ENCODE measurements around the gene CACNG6. TPM values are rescaled to one million over a fixed set of nuclear protein-coding genes. Genes with fewer than 3 reads are reported as not detected.

The CACNG6 gene
- total and polyA plus RNA-seq, 4 donors, result 2.4 to 8.6 (median 3.8) TPM

DNA sequence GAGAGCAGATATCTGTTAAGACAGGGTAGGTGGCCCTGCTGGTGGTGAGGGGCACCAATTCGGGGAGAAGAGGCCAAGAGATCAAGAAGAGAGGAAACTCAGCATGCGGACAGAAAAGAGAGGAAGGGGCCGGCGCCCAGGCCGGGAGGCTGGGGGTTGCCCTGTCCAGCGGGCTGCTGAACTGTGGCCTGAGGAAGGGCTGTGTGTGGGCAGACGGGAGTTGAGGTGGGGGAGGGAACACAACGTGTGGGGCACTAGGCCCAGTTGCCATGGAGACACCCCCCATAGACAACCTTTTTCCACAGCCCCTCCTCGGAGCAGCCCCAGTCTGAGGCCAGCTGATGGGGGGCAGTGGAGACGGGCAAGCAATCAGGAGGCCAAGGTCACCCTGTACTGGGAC lies 31.2 kb upstream of the CACNG6 start:
- Histone ChIP-seq H3K4me3 (no peak overlapping the region), H3K4me1 (ENCODE audit: control insufficient read depth in 5 of 5, insufficient read depth in 5 of 5, low read length in 5 of 5) (peaks cover 0 to 4% (median 0%) of the 10 kb centered on the region in 5 donors), H3K36me3 (ENCODE audit: control insufficient read depth in 4 of 4, insufficient read depth in 4 of 4, low read length in 4 of 4) (no peaks in the 10 kb centered on the region), H3K9ac (ENCODE audit: insufficient read depth in 1 of 2, low read length in 2 of 2) (no peak overlapping the region), H3K27ac (ENCODE audit: low read depth in 1 of 2, low read length in 1 of 2) (no peak overlapping the region), H3K9me3 (ENCODE audit: control insufficient read depth in 4 of 4, insufficient read depth in 3 of 4, low read length in 3 of 4) (peaks cover 0 to 7% (median 0%) of the 10 kb centered on the region in 4 donors), H3K27me3 (ENCODE audit: control insufficient read depth in 3 of 3, insufficient read depth in 3 of 3, low read length in 2 of 3) (peaks cover 8 to 65% (median 58%) of the 10 kb centered on the region in 3 donors)
- TF ChIP-seq CTCF (IDR thresholded peaks at IDR 0.05; ENCODE audit: control extremely low read depth, extremely low read depth), result no peak
- ATAC-seq (ENCODE audit: insufficient read depth, low FRiP score) (no peak), DNase-seq (no peak)
- WGBS, 2 donors, result 5 to 8% methylated on average over 10 of the region's 10 CpGs

DNA sequence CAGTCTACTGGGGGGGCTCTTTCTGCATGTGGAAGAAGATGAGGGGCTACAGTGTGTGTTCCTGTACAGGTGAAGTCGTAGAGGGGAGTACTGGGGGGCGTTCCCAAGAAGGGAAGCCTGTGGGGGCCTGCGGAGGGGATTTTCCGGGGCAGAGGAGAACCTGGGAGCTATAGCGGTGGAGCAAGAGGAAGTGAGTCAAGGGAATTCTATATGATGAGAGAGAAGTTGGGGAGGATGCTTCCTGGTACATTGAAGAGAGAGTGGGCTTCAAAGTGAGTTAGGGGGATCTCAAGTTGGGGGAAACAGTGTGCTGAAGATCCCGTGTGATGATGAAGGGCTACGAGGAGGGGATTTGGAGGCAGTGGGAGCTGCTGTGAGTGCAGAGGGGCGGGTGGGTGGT lies 30.6 kb upstream of the CACNG6 start:
- Histone ChIP-seq H3K27me3 (ENCODE audit: control insufficient read depth in 3 of 3, insufficient read depth in 3 of 3, low read length in 2 of 3) (peaks cover 8 to 67% (median 53%) of the 10 kb centered on the region in 3 donors), H3K27ac (ENCODE audit: low read depth in 1 of 2, low read length in 1 of 2) (no peak overlapping the region), H3K9ac (ENCODE audit: insufficient read depth in 1 of 2, low read length in 2 of 2) (no peak overlapping the region), H3K4me1 (ENCODE audit: control insufficient read depth in 5 of 5, insufficient read depth in 5 of 5, low read length in 5 of 5) (peaks cover 0 to 4% (median 0%) of the 10 kb centered on the region in 5 donors), H3K4me3 (no peak overlapping the region), H3K9me3 (ENCODE audit: control insufficient read depth in 4 of 4, insufficient read depth in 3 of 4, low read length in 3 of 4) (peaks cover 0 to 7% (median 0%) of the 10 kb centered on the region in 4 donors), H3K36me3 (ENCODE audit: control insufficient read depth in 4 of 4, insufficient read depth in 4 of 4, low read length in 4 of 4) (no peaks in the 10 kb centered on the region)
- TF ChIP-seq CTCF (IDR thresholded peaks at IDR 0.05; ENCODE audit: control extremely low read depth, extremely low read depth), result no peak
- 4 to 5% methylated on average over 8 of the region's 8 CpGs for WGBS, 2 donors
- DNase-seq (no peak), ATAC-seq (ENCODE audit: insufficient read depth, low FRiP score) (no peak)

DNA sequence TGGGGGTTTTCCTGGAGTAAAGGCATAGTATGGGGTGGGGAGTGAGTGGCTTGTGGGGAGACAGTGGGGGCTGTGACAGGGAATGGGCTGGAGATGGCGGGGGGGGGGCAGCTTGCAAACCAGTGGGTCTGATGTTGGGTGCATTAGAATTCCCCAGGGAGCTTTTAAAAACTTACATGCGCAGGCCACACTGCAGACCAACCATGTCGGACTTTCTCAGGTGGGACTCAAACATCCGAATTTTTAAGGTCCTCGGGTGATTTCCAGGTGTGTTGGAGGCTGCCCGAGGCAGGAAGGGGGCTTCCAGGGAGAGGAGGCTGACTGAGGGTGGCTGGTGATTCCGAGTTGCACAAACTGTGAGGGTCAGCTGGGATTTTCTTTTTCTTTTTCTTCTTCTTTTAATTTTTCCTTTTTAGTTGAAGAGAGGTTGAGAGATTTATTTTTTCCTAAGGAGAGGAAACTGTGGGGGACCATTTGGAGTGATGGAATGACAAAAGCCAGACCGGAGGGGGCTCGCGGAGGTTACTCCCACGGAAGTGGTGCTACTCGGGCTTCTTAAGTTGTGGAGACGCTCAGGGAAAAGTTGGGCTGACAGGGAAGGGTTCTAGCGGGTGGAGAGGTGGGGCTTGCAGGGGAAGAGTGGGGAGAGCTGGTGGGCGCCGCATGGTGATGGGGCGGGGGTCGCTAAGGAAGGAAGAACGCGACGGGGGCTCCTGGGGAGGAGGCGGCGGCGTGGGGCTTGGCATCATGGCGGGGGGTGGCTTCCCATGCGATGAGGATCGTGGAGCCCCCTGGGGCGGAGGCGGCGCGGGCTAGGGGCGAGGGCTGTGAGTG lies 29.7 kb upstream of the CACNG6 start:
- Histone ChIP-seq H3K27me3 (ENCODE audit: control insufficient read depth in 3 of 3, insufficient read depth in 3 of 3, low read length in 2 of 3) (peaks cover 8 to 71% (median 53%) of the 10 kb centered on the region in 3 donors), H3K9me3 (ENCODE audit: control insufficient read depth in 4 of 4, insufficient read depth in 3 of 4, low read length in 3 of 4) (peaks cover 0 to 8% (median 0%) of the 10 kb centered on the region in 4 donors), H3K9ac (ENCODE audit: insufficient read depth in 1 of 2, low read length in 2 of 2) (no peak overlapping the region), H3K36me3 (ENCODE audit: control insufficient read depth in 4 of 4, insufficient read depth in 4 of 4, low read length in 4 of 4) (no peaks in the 10 kb centered on the region), H3K4me1 (ENCODE audit: control insufficient read depth in 5 of 5, insufficient read depth in 5 of 5, low read length in 5 of 5) (peaks cover 0 to 4% (median 0%) of the 10 kb centered on the region in 5 donors), H3K27ac (ENCODE audit: low read depth in 1 of 2, low read length in 1 of 2) (no peak overlapping the region), H3K4me3 (no peak overlapping the region)
- ATAC-seq (ENCODE audit: insufficient read depth, low FRiP score) (no peak), DNase-seq (no peak)
- no peak for TF ChIP-seq CTCF (IDR thresholded peaks at IDR 0.05; ENCODE audit: control extremely low read depth, extremely low read depth)
- WGBS, 2 donors, result 4% methylated on average over 32 of the region's 32 CpGs

All from lung (tissue), 12 donors.